ENCODE results near the gene HSPA12B.

Gene HSPA12B

DNA sequence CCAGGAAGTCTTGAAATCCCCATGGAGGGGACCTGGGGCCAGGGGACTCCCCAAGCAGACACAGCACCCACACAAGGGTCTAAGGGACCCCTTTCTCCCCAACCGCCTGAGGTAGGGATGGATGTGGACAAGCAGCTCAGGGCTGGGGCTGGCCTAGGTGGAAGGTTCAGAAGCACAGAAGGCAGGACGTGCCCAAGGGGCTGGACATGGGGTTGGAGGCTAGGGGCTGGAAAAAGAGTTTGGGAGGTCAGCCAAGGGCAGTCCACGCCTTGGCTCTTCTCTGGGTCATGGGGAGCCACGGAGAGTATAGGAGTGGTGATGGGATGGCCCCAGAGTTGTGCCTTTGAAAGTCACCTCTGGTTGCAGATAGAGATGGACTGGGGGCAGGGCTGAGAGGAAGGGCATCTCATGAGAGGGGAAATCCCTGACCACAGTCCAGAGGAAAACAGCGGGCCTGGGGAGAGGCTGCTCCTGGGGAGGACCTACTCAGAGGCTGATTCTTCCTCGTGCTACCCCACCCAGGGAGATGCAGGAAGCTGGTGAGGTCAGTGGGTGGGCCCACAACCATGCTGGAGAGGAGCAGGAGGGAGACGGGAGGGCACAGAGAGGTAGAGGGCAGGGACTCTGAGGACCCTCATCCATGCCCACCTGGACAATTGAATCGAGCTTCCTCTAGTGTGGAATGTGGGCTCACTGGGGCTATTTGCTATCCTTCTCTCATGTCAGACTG lies 2.5 kb upstream of the HSPA12B start:
- DNase-seq (ENCODE audit: low spot score) = no peak

DNA sequence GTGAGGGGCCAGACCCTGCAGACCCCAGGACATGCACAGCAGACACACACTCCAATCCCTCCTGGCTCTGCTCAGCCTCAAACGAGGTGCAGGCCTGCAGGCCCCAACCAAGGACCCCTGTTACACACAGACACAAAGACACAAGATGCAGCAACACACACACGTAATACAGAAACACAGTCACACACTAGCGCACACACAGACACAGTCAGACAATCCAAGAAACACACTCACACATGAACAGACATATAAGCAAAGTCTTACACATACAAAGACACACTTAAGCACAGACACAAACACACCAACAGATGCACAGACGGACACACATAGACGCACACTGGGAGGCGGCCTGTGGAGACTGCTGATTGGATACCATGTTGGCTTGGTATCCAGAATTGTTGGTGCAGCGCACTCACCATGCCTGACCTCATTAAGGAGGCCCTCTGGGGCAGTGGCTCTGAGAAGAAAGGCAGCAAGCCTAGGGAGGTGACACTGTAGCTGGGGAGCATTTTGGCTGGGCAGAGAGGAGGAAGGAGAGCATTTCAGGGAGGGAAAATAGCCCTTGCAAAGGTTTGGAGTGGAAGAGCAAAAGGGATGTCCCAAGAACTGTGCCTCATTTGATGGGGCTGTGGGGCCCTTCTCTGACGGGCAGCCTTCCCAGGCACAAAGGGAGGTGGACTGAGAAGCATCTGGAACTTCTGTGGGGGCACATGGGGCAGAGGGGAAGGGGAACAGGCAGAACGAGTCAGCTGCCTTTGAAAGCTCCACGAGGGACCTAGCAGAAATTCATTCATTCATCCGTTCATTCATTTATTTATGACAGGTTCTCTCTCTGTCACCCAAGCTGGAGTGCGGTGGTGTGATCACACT lies 1.4 kb upstream of the HSPA12B start:
- no peak for DNase-seq (ENCODE audit: low spot score)

DNA sequence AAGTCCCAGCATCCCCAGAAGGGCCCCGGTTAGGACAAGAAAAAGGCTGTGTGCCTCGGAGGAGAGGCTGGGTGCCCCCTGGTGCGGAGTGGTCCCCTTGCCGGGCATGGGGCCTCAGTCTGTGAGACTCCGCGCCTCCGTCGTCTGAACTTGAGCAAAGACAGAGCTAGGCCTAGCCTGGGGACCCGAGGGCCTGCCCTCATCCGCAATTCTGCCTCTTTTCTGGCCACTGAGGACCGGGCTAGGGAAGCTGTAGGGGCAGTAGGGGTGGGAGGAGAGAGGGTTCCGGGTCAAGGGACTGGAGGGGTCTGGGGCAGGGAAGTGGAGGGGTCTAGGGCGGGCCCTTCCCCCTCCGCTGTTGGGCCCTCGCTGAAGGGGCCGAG lies 550 bp upstream of the HSPA12B start:
- no peak for DNase-seq (ENCODE audit: low spot score)

- no peak for DNase-seq (ENCODE audit: low spot score)
Measured at GRCh38 chr20:3733119-3733995, 872 bp downstream of the HSPA12B start.

DNA sequence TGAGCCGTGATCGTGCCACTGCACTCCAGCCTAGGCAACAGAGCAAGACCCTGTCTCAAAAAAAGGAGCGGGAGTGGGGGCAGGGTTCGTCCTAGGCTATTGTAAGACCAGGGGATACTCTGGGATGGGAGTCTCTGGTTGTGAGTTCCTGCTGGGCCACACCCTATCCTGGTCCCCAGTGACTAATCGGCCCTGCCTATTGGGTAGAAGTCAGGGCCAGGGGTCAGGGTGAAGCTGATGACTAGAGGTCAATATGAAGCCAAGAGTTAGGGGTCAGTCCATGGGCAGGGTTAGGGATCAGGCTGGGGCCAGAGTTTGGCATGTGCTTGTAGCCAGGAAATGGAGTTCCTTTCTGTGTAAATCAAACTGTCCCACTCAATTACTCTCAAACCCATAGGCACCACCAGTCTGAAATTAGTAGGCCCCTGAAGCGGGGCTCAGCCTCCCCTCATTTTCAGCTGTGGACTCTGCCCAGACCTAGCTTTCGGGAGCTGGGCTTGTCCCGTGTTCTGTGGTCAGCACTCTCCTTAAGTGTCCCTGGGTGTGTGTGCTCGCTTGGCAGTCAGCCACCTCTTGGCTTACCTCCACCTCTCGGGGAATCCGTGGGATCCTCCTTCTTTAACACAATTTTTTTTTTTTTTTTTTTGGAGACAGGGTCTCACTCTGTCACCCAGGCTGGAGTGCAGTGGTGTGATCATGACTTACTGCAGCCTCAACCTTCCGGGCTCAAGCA lies 1.8 kb downstream of the HSPA12B start:
- no peak for DNase-seq (ENCODE audit: low spot score)

- DNase-seq (ENCODE audit: low spot score) = no peak
Measured at GRCh38 chr20:3735768-3736167, 3.3 kb downstream of the HSPA12B start.

- DNase-seq (ENCODE audit: low spot score) = no peak
Measured at GRCh38 chr20:3738111-3739053, 5.9 kb downstream of the HSPA12B start.

GRCh38 chr20:3739054-3739925 lies 6.8 kb downstream of the HSPA12B start:
- no peak for DNase-seq (ENCODE audit: low spot score)

DNA sequence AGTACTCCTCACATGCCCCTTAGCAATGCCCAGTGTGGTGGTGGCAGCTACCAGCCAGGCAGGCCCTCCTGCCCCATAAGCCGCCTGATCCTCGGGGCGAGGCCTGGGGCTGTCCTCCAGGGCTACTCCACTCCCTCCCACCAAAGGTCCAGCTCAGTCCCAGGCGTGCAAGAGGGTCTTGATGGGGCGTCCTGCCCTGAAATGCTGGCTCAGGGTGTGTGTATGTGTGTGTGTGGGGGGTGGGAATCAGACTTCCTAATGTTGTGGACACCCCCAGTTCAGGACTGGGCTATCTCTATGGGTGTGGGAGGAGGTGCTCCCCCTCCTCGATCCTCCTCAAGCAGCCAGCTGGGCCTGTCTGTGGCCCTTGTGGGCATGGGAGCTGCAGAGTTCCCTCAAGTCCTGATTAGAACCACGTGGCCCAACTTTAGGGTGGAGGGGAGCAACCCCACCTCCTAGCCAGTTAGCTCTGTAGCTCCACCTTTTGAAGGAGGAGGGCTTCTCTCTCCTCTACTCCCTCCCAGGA lies 7.5 kb downstream of the HSPA12B start:
- no peak for DNase-seq (ENCODE audit: low spot score)

DNA sequence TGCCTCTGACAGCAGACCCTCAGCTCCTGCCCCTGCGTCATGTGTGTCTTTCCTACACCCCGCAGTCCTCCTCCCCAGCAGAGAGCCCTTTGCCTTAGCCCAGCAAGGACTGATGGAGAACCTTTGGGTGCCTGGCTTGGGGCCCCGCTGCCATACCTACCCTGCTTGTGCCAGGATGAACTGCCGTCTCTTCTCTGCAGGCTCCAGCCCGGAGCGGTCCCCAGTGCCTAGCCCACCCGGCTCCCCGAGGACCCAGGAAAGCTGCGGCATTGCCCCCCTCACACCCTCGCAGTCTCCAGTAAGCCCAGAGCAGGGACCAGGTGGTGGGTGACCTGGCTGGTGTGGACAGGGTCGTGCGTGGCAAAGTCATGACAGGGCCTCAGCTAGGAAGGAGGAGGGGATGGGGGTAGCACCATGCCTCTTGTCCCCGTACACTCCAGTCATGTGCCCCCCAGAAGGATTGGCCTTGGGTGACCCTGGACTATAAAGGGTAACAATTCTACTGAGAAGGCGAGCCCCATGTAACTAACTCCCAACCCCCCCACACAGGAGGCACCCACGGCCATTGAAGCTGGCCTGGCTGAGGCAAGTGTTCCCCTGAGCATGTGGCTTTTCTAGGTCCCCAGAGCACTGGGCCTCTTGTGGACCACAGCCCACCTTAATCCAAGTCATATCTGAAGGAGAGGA lies 8.3 kb downstream of the HSPA12B start:
- DNase-seq (ENCODE audit: low spot score) = no peak

GRCh38 chr20:3741836-3742458 lies 9.5 kb downstream of the HSPA12B start:
- no peak for DNase-seq (ENCODE audit: low spot score)

DNA sequence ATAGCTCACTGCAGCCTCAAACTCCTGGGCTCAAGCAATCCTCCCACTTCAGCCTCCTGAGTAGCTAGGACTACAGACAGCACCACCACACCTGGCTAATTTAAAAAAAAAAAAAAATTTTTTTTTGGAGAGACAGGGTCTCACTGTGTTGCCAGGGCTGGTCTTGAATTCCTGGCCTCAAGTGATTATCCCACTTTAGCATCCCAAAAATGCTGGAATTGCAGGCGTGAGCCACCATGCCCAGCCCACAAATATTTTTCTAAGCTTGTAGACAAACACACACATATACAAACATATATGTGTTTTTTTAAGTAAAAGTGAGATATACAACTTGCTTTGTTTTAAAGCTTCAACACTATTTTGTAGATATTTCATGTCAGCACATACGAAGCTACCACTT lies 10.8 kb downstream of the HSPA12B start:
- no peak for DNase-seq (ENCODE audit: low spot score)

- no peak for DNase-seq (ENCODE audit: low spot score)
Measured at GRCh38 chr20:3744037-3744436, 11.6 kb downstream of the HSPA12B start.

GRCh38 chr20:3744806-3745685 lies 12.6 kb downstream of the HSPA12B start:
- DNase-seq (ENCODE audit: low spot score) = no peak

DNA sequence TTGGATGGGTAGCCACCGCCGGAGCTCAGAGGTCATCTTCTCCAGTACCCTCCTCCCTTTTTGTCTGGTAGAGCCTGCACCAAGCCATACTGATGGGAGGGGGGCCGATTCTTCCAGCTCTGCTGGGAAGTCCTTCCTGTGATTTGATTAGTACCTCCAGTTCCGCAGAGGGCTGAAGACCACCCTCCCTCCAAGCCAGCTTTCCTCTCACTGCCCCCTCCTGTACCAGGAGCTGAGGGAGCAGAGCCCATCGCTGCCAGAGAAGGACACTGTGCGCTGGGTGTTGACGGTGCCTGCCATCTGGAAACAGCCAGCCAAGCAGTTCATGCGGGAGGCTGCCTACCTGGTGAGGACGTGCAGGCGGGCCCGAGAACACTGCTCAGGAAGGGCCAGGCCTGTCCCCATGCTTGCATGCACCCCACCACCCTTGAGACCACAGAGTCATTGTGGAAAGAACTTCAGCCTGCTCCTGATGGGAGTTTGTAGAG lies 13.2 kb downstream of the HSPA12B start:
- no peak for DNase-seq (ENCODE audit: low spot score)

DNA sequence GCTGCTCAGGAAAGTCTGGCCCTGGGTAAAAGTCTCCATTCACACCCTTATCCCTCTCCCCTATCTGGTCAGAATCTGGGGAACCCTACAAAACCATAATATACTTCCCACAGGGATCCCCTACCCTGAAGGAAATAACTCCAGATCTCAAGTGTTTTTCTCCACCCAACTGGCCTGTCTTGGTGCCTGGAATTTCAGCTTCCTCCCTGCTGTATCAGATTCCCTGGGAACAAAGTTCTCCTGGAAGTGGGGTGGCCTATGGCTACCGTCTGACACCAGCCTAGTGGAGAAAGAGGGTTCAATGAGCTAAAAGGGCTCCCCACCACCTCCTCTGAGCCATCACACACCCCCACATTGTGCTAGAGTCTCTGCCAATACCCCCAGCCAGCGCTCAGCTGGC lies 15.0 kb downstream of the HSPA12B start:
- DNase-seq (ENCODE audit: low spot score) = no peak

DNA sequence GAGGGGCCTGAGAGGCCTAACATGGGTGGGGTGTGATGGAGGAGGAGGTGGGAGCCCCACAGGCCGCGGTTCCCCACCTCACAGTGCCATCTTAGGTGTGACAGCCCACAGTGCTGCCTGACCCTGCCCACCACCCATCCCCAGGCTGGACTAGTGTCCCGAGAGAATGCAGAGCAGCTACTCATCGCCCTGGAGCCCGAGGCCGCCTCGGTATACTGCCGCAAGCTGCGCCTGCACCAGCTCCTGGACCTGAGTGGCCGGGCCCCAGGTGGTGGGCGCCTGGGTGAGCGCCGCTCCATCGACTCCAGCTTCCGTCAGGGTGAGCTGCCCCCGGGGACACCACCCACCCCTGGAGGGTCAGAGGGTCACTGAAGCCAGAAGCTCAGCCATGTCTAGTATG lies 15.6 kb downstream of the HSPA12B start:
- no peak for DNase-seq (ENCODE audit: low spot score)

Data from AG08396 (cell line).